ENCODE results near the gene PIP5K1C. TPM values are rescaled to one million over a fixed set of nuclear protein-coding genes. Genes with fewer than 3 reads are reported as not detected.

The PIP5K1C gene
- total RNA-seq, 3 donors from 2014 or later (not counting 1 experiment from before 2014, with no cell fraction given), result 35.0 to 49.2 (median 36.8) TPM

Other genes starting within 250 kb of the PIP5K1C start
- under 1 TPM in 2 of 3 donors, not detected in 1; 0.33 to 0.42 TPM for gene SMIM24, start 219.9 kb downstream of the PIP5K1C start, total RNA-seq
- not detected for gene SMIM44, start 217.0 kb downstream of the PIP5K1C start, total RNA-seq
- gene DOHH, start 199.8 kb downstream of the PIP5K1C start, total RNA-seq, result 1 to 10 TPM; 4.5 to 5.9 (median 4.6) TPM
- gene FZR1, start 194.2 kb downstream of the PIP5K1C start, total RNA-seq, result 10 to 100 TPM; 89.1 to 98.3 (median 91.4) TPM
- 10 to 100 TPM in 1 of 3 donors, 1 to 10 TPM in 2; 5.9 to 11.6 (median 6.4) TPM for gene TEKTIP1, start 161.3 kb downstream of the PIP5K1C start, total RNA-seq
- gene MFSD12, start 142.9 kb downstream of the PIP5K1C start, total RNA-seq, result 10 to 100 TPM; 29.8 to 34.5 (median 33.6) TPM
- gene HMG20B, start 127.5 kb downstream of the PIP5K1C start, total RNA-seq, result 10 to 100 TPM; 45.8 to 57.5 (median 52.1) TPM
- under 1 TPM; 0.28 to 0.66 (median 0.56) TPM for gene GIPC3, start 115.0 kb downstream of the PIP5K1C start, total RNA-seq
- 1 to 10 TPM; 1.4 to 2.1 (median 2.1) TPM for gene TBXA2R, start 93.6 kb downstream of the PIP5K1C start, total RNA-seq
- 10 to 100 TPM; 33.6 to 42.2 (median 40.8) TPM for gene CACTIN, start 73.7 kb downstream of the PIP5K1C start, total RNA-seq
- 1 to 10 TPM; 1.1 to 2.9 (median 1.3) TPM for gene TJP3, start 7.9 kb upstream of the PIP5K1C start, total RNA-seq
- gene APBA3, start 61.2 kb upstream of the PIP5K1C start, total RNA-seq, result 10 to 100 TPM; 39.9 to 53.6 (median 43.8) TPM
- gene MRPL54, start 62.2 kb upstream of the PIP5K1C start, total RNA-seq, result 10 to 100 TPM; 54.1 to 60.5 (median 55.5) TPM
- gene RAX2, start 71.8 kb upstream of the PIP5K1C start, total RNA-seq, result not detected
- gene MATK, start 85.9 kb upstream of the PIP5K1C start, total RNA-seq, result 100 to 1,000 TPM; 269 to 353 (median 317) TPM
- gene ZFR2, start 168.6 kb upstream of the PIP5K1C start, total RNA-seq, result 1 to 10 TPM; 1.6 to 4.4 (median 1.7) TPM
- not detected for gene ATCAY, start 180.2 kb upstream of the PIP5K1C start, total RNA-seq
- not detected for gene NMRK2, start 232.6 kb upstream of the PIP5K1C start, total RNA-seq